ENCODE measurements around the gene GPRASP2. TPM values are rescaled to one million over a fixed set of nuclear protein-coding genes. Genes with fewer than 3 reads are reported as not detected.
"Not testable (repeated sequence)": the region's sequence is repeated elsewhere in the genome, so short reads cannot be mapped to it uniquely, and the experiment has no call there.

The GPRASP2 gene
- total RNA-seq, 2 donors from 2014 or later: 12.9 to 20.8 TPM

- Mint-ChIP-seq H3K4me3 (no peak within 1 kb of the TSS), H3K36me3 (ENCODE audit: low read depth) (peaks cover 3% of the 10 kb centered on the region), H3K9me3 (peaks cover 48% of the 10 kb centered on the region), H3K27me3 (ENCODE audit: insufficient read depth) (no peaks in the 10 kb centered on the region), H3K27ac (no peak within 1 kb of the TSS), H3K4me1 (no peaks in the 10 kb centered on the region)
- H3K27ac ChIP-seq (ENCODE audit: low read depth, low read length): no peak within 1 kb of the TSS
- TF ChIP-seq, protein P1, sequence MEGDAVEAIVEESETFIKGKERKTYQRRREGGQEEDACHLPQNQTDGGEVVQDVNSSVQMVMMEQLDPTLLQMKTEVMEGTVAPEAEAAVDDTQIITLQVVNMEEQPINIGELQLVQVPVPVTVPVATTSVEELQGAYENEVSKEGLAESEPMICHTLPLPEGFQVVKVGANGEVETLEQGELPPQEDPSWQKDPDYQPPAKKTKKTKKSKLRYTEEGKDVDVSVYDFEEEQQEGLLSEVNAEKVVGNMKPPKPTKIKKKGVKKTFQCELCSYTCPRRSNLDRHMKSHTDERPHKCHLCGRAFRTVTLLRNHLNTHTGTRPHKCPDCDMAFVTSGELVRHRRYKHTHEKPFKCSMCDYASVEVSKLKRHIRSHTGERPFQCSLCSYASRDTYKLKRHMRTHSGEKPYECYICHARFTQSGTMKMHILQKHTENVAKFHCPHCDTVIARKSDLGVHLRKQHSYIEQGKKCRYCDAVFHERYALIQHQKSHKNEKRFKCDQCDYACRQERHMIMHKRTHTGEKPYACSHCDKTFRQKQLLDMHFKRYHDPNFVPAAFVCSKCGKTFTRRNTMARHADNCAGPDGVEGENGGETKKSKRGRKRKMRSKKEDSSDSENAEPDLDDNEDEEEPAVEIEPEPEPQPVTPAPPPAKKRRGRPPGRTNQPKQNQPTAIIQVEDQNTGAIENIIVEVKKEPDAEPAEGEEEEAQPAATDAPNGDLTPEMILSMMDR (conservative IDR thresholded peaks at IDR 0.05): no peak
- no peak within 1 kb of the TSS for H3K9ac ChIP-seq (ENCODE audit: extremely low read depth, low read length, poor library complexity, severe bottlenecking)
- no peaks in the 10 kb centered on the region for H3K27me3 ChIP-seq (ENCODE audit: control insufficient read depth, insufficient read depth, low read length, poor library complexity, severe bottlenecking)
- 62 to 100% methylated on average over 3 to 28 of the region's 31 CpGs for WGBS, 2 experiments (ENCODE audit: insufficient coverage in 1 of 2, insufficient read length in 1 of 2)
- DNase-seq: peak; percentile 50
- H3K36me3 ChIP-seq (ENCODE audit: control insufficient read depth, insufficient read depth, low read length): no peaks in the 10 kb centered on the region
- H3K9me3 ChIP-seq (ENCODE audit: control insufficient read depth, low read length): no peaks in the 10 kb centered on the region
- peak within 1 kb of the TSS; percentile 71 for H3K4me3 ChIP-seq (ENCODE audit: low read length)
- H3K4me1 ChIP-seq (ENCODE audit: control insufficient read depth, insufficient read depth, low read length): no peaks in the 10 kb centered on the region
These were observed 8.3 kb downstream of the GPRASP2 start, which contains the start of gene GPRASP3 for GRCh38 chrX:102720237-102721168. Gene GPRASP3 (plus strand): TSS chrX:102720743. CDS start chrX:102748996, 28,253 bp downstream.

- not testable (repeated sequence) for H3K4me1 Mint-ChIP-seq; H3K27me3 ChIP-seq (ENCODE audit: control insufficient read depth, insufficient read depth, low read length, poor library complexity, severe bottlenecking); H3K4me1 ChIP-seq (ENCODE audit: control insufficient read depth, insufficient read depth, low read length); H3K9ac ChIP-seq (ENCODE audit: extremely low read depth, low read length, poor library complexity, severe bottlenecking); H3K27ac ChIP-seq (ENCODE audit: low read depth, low read length); DNase-seq; H3K4me3 Mint-ChIP-seq; H3K9me3 ChIP-seq (ENCODE audit: control insufficient read depth, low read length); H3K27ac Mint-ChIP-seq; H3K36me3 Mint-ChIP-seq (ENCODE audit: low read depth); H3K36me3 ChIP-seq (ENCODE audit: control insufficient read depth, insufficient read depth, low read length); H3K27me3 Mint-ChIP-seq (ENCODE audit: insufficient read depth)
- 64% methylated on average over 5 of the region's 7 CpGs; no CpG with 5 or more reads in 1 of the 2 experiments for WGBS, 2 experiments (ENCODE audit: insufficient coverage in 1 of 2, insufficient read length in 1 of 2)
- H3K9me3 Mint-ChIP-seq: peaks cover 45% of the 10 kb centered on the region
- H3K4me3 ChIP-seq (ENCODE audit: low read length): peak overlapping the region; percentile 71
These were observed 8.9 kb downstream of the GPRASP2 start for GRCh38 chrX:102721169-102721506.

DNA sequence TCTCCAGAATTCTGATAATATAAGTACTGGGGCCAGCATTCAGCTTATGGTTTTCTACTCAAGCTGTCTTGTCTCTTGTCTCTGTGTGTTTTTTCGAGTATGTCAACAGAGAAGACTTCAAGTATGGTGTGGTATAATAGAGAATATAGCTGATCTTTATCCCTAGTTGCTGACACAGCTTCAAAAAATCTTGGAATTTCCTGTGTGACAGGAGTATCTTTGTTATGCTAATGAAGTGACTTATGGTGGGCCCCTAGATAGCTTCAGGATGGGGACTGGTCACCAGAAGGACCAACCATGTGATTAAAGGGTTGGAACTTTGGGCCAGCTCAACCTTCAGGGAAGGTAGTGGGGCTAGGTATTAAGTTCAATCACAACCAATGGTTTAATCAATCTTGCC is 11.2 kb downstream of the GPRASP2 start:
- 71% methylated on average over 1 of the region's 1 CpG; no CpG with 5 or more reads in 1 of the 2 experiments for WGBS, 2 experiments (ENCODE audit: insufficient coverage in 1 of 2, insufficient read length in 1 of 2)
- Mint-ChIP-seq H3K27me3 (ENCODE audit: insufficient read depth) (no peaks in the 10 kb centered on the region), H3K4me3 (no peak overlapping the region), H3K4me1 (no peaks in the 10 kb centered on the region), H3K36me3 (ENCODE audit: low read depth) (peaks cover 3% of the 10 kb centered on the region), H3K27ac (no peak overlapping the region), H3K9me3 (peaks cover 53% of the 10 kb centered on the region)
- no peaks in the 10 kb centered on the region for H3K9me3 ChIP-seq (ENCODE audit: control insufficient read depth, low read length)
- H3K4me1 ChIP-seq (ENCODE audit: control insufficient read depth, insufficient read depth, low read length): no peaks in the 10 kb centered on the region
- DNase-seq: no peak
- H3K4me3 ChIP-seq (ENCODE audit: low read length): no peak overlapping the region
- no peak overlapping the region for H3K9ac ChIP-seq (ENCODE audit: extremely low read depth, low read length, poor library complexity, severe bottlenecking)
- no peak overlapping the region for H3K27ac ChIP-seq (ENCODE audit: low read depth, low read length)
- H3K36me3 ChIP-seq (ENCODE audit: control insufficient read depth, insufficient read depth, low read length): no peaks in the 10 kb centered on the region
- TF ChIP-seq, protein P1 (conservative IDR thresholded peaks at IDR 0.05): no peak
- no peaks in the 10 kb centered on the region for H3K27me3 ChIP-seq (ENCODE audit: control insufficient read depth, insufficient read depth, low read length, poor library complexity, severe bottlenecking)
